SK-N-SH (cell line): Measurements from ENCODE around the gene LENEP. TPM values are rescaled to one million over a fixed set of nuclear protein-coding genes. Genes with fewer than 3 reads are reported as not detected.

Experiments used
- CTCF ChIA-PET: fragments of 300-600, 350-600 bp; formaldehyde crosslinking; extraction: SDS; loops from one replicate; lab custom pipeline; 2021; lab: Yijun Ruan, JAX
- POLR2A ChIA-PET: fragments of 350-600 bp; sonication (Branson Sonifier 250); formaldehyde crosslinking; extraction: SDS; loops from one replicate; lab custom pipeline; 2020; ENCODE audit warnings: antibody characterized with exemption, inconsistent platforms; lab: Yijun Ruan, JAX
- DNase-seq: peaks from one replicate; pipeline ENCODE4 v3.0.0; 2012
- H2AFZ ChIP-seq: fragments of 200-600 bp; sonication (generic); 2 replicates; pipeline ENCODE4 v1.8.1; 2016; ENCODE audit warnings: antibody characterized with exemption, mild to moderate bottlenecking, low read depth
- H3F3A ChIP-seq: fragments of 200-600 bp; sonication (generic); replicated peaks from 2 replicates; pipeline ENCODE3; 2016; ENCODE audit warnings: antibody characterized with exemption, mild to moderate bottlenecking; ENCODE audit not compliant: insufficient read depth
- H3K27ac ChIP-seq, 2 experiments: fragments of 200-500 bp in 1 of 2; fragments of 200-600 bp in 1 of 2; sonication (Bioruptor generic) in 1 of 2; sonication (generic), shearing (Covaris generic) in 1 of 2; 2 replicates each; pipeline versions ENCODE4 v1.5.1 to v1.6.1; 2014 to 2016; ENCODE audit warnings: low read depth in 2 of 2, inconsistent platforms in 1 of 2, low read length in 1 of 2, mild to moderate bottlenecking in 1 of 2, mixed read lengths in 1 of 2
- H3K27me3 ChIP-seq: fragments of 200-600 bp; sonication (generic), shearing (Covaris generic); 2 replicates; pipeline ENCODE4 v1.6.1; 2016; ENCODE audit warnings: mixed run types; ENCODE audit not compliant: insufficient read depth
- H3K36me3 ChIP-seq, 2 experiments: fragments of 200-500 bp in 1 of 2; fragments of 200-600 bp in 1 of 2; sonication (Bioruptor generic) in 1 of 2; sonication (generic) in 1 of 2; replicated peaks in 1 of 2; 2 replicates each; pipeline versions ENCODE3 to v1.5.1; 2014 to 2016; ENCODE audit warnings: low read length in 1 of 2, mild to moderate bottlenecking in 1 of 2; ENCODE audit not compliant: insufficient read depth in 2 of 2, control insufficient read depth in 1 of 2
- H3K4me1 ChIP-seq, 2 experiments: fragments of 200-500 bp in 1 of 2; fragments of 200-600 bp in 1 of 2; sonication (Bioruptor generic) in 1 of 2; sonication (generic), shearing (Covaris generic) in 1 of 2; 2 replicates each; pipeline versions ENCODE4 v1.5.1 to v1.6.1; 2014 to 2016; ENCODE audit warnings: low read depth in 1 of 2, low read length in 1 of 2, mixed run types in 1 of 2; ENCODE audit not compliant: insufficient read depth in 2 of 2, control insufficient read depth in 1 of 2
- H3K4me2 ChIP-seq: fragments of 200-600 bp; sonication (generic), shearing (Covaris generic); 2 replicates; pipeline ENCODE4 v1.6.1; 2017; ENCODE audit warnings: mixed run types
- H3K4me3 ChIP-seq, 2 experiments: fragments of 200-500 bp in 1 of 2; fragments of 200-600 bp in 1 of 2; sonication (Bioruptor generic) in 1 of 2; sonication (generic), shearing (Covaris generic) in 1 of 2; 2 replicates each; pipeline versions ENCODE4 v1.5.1 to v1.8.1; 2014 to 2016; ENCODE audit warnings: low read depth in 2 of 2, inconsistent platforms in 1 of 2, low read length in 1 of 2, mild to moderate bottlenecking in 1 of 2, mixed read lengths in 1 of 2, moderate library complexity in 1 of 2
- H3K79me2 ChIP-seq: fragments of 200-600 bp; sonication (generic); 2 replicates; pipeline ENCODE4 v1.8.1; 2017; ENCODE audit warnings: mild to moderate bottlenecking; ENCODE audit not compliant: insufficient read depth
- H3K9ac ChIP-seq: fragments of 200-600 bp; sonication (generic); 2 replicates; pipeline ENCODE4 v1.6.1; 2017; ENCODE audit warnings: mixed run types
- H3K9me2 ChIP-seq: fragments of 200-600 bp; sonication (generic); 2 replicates; pipeline ENCODE4 v1.6.1; 2017; ENCODE audit warnings: mixed run types
- H3K9me3 ChIP-seq: fragments of 200-600 bp; sonication (generic); 2 replicates; pipeline ENCODE4 v1.6.1; 2017; ENCODE audit warnings: mixed run types, mild to moderate bottlenecking, moderate library complexity
- H4K20me1 ChIP-seq: fragments of 200-600 bp; sonication (generic); 2 replicates; pipeline ENCODE4 v1.6.1; 2017; ENCODE audit warnings: mild to moderate bottlenecking, mixed run types; ENCODE audit not compliant: insufficient read depth
- CHD2 ChIP-seq: fragments of 150-350 bp; IDR thresholded peaks from 2 replicates; pipeline ENCODE4 v1.6.1; 2018; ENCODE audit warnings: low read length; ENCODE audit not compliant: partially characterized antibody
- EZH2phosphoT487 ChIP-seq: fragments of 200-600 bp; sonication (generic); IDR thresholded peaks from 2 replicates; pipeline ENCODE4 v1.6.1; 2017; ENCODE audit warnings: low read depth, mixed run types, mild to moderate bottlenecking, antibody characterized with exemption, moderate library complexity, borderline replicate concordance
- FOXJ3 ChIP-seq: sonication (generic); formaldehyde crosslinking; IDR thresholded peaks from 2 replicates; pipeline ENCODE4 v1.5.1; 2020; ENCODE audit warnings: mild to moderate bottlenecking, missing genetic modification reagents
- FOXM1 ChIP-seq: IDR thresholded peaks from 2 replicates; pipeline ENCODE4 v1.4.0; 2012; ENCODE audit warnings: low read depth, mild to moderate bottlenecking
- GATA2 ChIP-seq: sonication (generic); formaldehyde crosslinking; IDR thresholded peaks from 2 replicates; pipeline ENCODE4 v1.5.0; 2020; ENCODE audit warnings: mild to moderate bottlenecking, missing genetic modification reagents
- NRF1 ChIP-seq: IDR thresholded peaks from 2 replicates; pipeline ENCODE4 v1.6.1; 2012; ENCODE audit warnings: low read depth, mild to moderate bottlenecking, low read length
- RAD21 ChIP-seq: IDR thresholded peaks from 2 replicates; pipeline ENCODE4 v1.6.1; 2012; ENCODE audit warnings: mild to moderate bottlenecking, low read length
- RXRA ChIP-seq: IDR thresholded peaks from 2 replicates; pipeline ENCODE4 v1.4.0; 2012; ENCODE audit warnings: low read depth, mild to moderate bottlenecking, borderline replicate concordance
- SMC3 ChIP-seq: IDR thresholded peaks from 2 replicates; pipeline ENCODE4 v1.6.1; 2012; ENCODE audit warnings: low read depth, low read length, improper control_type of control experiment
- TEAD4 ChIP-seq: IDR thresholded peaks from 2 replicates; pipeline ENCODE4 v1.4.0; 2012; ENCODE audit warnings: mild to moderate bottlenecking, borderline replicate concordance; ENCODE audit not compliant: insufficient read depth
- WGBS: methylation state at CpG from one replicate; pipeline ENCODE4 v1.1.6; 2017; ENCODE audit warnings: low lambda C conversion rate; 5-methylcytosine and 5-hydroxymethylcytosine counted together
- polyA plus RNA-seq, 3 experiments: library from polyadenylated mRNA; depleted of rRNA; stranded (reverse); fragments of >200 nt; gene quantifications; 2 replicates each; pipeline ENCODE4 v1.2.3, GENCODE V29; 2012
- TF ChIP-seq, protein P1 (sequence below): IDR thresholded peaks from 2 replicates; pipeline ENCODE4 v1.4.0; 2012; ENCODE audit warnings: low read depth, borderline replicate concordance

The LENEP gene
- polyA plus RNA-seq, 1 of the 3 experiments (the other 2 are of a cell fraction) = not detected

DNA sequence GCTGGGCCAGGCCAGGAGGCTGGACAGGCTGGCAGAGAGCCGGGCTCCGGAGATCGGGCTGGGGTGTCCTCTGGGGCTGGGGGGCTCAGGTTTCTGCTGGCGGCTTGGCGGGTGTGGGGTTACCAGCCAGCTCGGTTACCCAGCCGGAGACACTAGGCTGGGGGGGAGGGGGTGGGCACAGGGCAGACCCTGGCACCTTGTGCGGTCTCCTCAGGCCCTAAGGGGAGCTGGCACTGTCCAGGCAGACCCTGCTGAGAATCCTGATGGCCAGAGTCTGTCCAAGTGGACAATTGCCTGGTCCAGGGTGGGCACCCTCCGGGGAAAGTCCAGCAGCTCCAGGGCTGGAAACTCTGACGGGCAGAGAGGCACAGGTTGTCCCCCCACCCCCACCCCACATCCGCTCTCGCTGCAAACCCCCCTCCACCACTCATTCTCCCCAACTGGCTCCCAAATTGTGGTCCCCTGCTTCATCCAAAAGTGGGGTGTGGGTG, 15.9 kb downstream of the LENEP start:
- Histone ChIP-seq H3K4me3 (no peak overlapping the region), H3K4me2 (no peak overlapping the region), H3K9ac (no peak overlapping the region), H3F3A (peaks cover 4% of the 10 kb centered on the region), H3K36me3 (peaks cover 0 to 8% of the 10 kb centered on the region in 2 experiments), H3K79me2 (peaks cover 17% of the 10 kb centered on the region), H3K27ac (no peak overlapping the region), H3K9me3 (no peaks in the 10 kb centered on the region), H4K20me1 (peaks cover 3% of the 10 kb centered on the region; the same call in 1 of the 2 replicates), H3K27me3 (no peaks in the 10 kb centered on the region), H2AFZ (no peak overlapping the region), H3K9me2 (no peaks in the 10 kb centered on the region), H3K4me1 (peaks cover 7 to 25% of the 10 kb centered on the region in 2 experiments)
- WGBS = 97% methylated on average over 12 of the region's 12 CpGs
- CTCF ChIA-PET = interaction anchor here (1.1 to 4.4 kb wide), 4 partner anchors 7 to 43 kb away, joined by 4 to 37 read pairs (median 6); no protein-coding TSS in a partner anchor
- no peak for DNase-seq
- TF ChIP-seq EZH2phosphoT487 = no peak
- TF ChIP-seq, protein P1, sequence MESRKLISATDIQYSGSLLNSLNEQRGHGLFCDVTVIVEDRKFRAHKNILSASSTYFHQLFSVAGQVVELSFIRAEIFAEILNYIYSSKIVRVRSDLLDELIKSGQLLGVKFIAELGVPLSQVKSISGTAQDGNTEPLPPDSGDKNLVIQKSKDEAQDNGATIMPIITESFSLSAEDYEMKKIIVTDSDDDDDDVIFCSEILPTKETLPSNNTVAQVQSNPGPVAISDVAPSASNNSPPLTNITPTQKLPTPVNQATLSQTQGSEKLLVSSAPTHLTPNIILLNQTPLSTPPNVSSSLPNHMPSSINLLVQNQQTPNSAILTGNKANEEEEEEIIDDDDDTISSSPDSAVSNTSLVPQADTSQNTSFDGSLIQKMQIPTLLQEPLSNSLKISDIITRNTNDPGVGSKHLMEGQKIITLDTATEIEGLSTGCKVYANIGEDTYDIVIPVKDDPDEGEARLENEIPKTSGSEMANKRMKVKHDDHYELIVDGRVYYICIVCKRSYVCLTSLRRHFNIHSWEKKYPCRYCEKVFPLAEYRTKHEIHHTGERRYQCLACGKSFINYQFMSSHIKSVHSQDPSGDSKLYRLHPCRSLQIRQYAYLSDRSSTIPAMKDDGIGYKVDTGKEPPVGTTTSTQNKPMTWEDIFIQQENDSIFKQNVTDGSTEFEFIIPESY = no peak
- POLR2A ChIA-PET = no interaction called here

DNA sequence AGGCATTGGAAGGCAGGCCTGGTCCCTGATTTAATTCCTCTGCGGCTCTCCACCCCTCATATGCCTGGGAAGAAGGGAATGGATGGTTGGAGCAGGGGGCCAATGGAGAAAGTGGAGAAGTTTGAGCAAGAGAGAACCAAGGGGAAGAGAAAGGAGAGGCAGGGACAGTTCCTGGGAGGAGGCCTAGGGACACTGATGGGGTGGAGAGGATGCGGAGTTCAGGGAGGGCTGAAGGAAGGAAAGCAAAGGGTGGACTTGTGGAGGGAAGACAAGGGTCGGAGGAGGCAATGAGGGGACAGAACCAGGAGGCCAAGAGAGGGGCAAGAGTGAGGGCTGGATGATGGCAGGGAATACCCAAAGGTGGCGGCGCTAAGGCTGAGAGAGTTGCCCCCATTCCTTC, 16.4 kb downstream of the LENEP start:
- no peak for DNase-seq
- ChIA-PET POLR2A (no interaction called here), CTCF (interaction anchor here (1.1 to 4.4 kb wide), 3 partner anchors 7 to 13 kb away, joined by 5 to 37 read pairs (median 8); no protein-coding TSS in a partner anchor)
- H3K4me3 ChIP-seq = no peak overlapping the region
- H2AFZ ChIP-seq = no peak overlapping the region
- no peak overlapping the region for H3K27ac ChIP-seq
- H3K9me3 ChIP-seq = no peaks in the 10 kb centered on the region
- H3K9me2 ChIP-seq = no peaks in the 10 kb centered on the region
- H4K20me1 ChIP-seq = peaks cover 3% of the 10 kb centered on the region; the same call in 1 of the 2 replicates
- peaks cover 12% of the 10 kb centered on the region for H3K79me2 ChIP-seq
- TF ChIP-seq EZH2phosphoT487 = no peak
- no peak overlapping the region for H3K4me2 ChIP-seq
- H3K36me3 ChIP-seq = peaks cover 0 to 12% of the 10 kb centered on the region in 2 experiments
- H3K9ac ChIP-seq = no peak overlapping the region
- no peaks in the 10 kb centered on the region for H3K27me3 ChIP-seq
- peaks cover 3 to 20% of the 10 kb centered on the region in 2 experiments; a peak in 3 of 4 replicates for H3K4me1 ChIP-seq
- 97% methylated on average over 5 of the region's 5 CpGs for whole genome bisulfite sequencing
- H3F3A ChIP-seq = peaks cover 2% of the 10 kb centered on the region

DNA sequence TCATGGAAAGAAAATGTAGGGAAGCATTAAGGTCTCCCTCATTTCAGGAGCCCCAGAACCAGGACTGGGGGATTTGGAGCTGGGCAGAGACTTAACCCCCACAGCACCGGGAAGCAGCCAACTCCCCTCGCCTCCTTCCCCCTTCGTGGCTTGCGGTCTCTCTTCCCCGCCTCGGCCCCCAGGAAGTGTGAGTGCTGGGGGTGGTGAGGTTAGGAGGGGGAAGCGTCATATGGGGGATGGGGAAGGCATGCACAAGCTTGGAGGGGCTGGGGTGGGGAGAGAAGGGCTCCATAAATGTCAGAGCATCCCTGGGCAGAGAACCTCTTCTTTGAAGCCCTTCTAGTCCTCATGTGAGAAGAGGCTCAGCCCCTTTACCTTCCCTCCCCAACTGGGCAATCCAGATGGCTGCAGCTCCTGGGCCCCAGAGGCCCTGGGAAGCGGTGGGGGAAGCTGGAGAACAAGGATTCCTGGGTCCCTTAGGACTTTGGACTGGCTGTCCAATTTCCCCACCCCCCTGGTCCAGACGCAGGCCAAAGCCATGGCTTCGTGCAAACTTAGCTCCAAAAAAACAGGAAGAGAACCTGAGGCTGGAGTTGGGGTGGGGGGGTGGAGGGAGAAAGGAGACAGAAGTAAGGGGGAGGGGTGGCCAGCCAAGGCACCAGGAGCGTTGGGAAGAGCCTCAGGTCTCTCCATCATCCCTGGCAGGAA, 17.0 kb downstream of the LENEP start:
- peaks cover 3% of the 10 kb centered on the region; the same call in 1 of the 2 replicates for H4K20me1 ChIP-seq
- H3K36me3 ChIP-seq = peaks cover 0 to 18% of the 10 kb centered on the region in 2 experiments
- no peak for TF ChIP-seq RAD21
- TF ChIP-seq RXRA = no peak
- TF ChIP-seq, protein P1 = no peak
- no peak for TF ChIP-seq EZH2phosphoT487
- TF ChIP-seq FOXM1 = no peak
- no peak for TF ChIP-seq FOXJ3
- no peak for TF ChIP-seq NRF1
- TF ChIP-seq GATA2 (CRISPR knock-in tag) = no peak
- TF ChIP-seq TEAD4 = no peak
- TF ChIP-seq SMC3 = no peak
- no peak for TF ChIP-seq CHD2
- CTCF ChIA-PET = interaction anchor here (0.8 to 9.3 kb wide), 7 partner anchors 10 to 164 kb away, joined by 3 to 149 read pairs (median 4); partner anchors contain the start of genes ADAM15, PYGO2 and ZBTB7B
- no peak overlapping the region for H3K27ac ChIP-seq
- no peaks in the 10 kb centered on the region for H3F3A ChIP-seq
- WGBS = 85% methylated on average over 11 of the region's 11 CpGs
- POLR2A ChIA-PET = interaction anchor here (1.4 kb wide), 1 partner anchor 12 kb away, joined by 4 read pairs; no protein-coding TSS in a partner anchor
- H2AFZ ChIP-seq = no peak overlapping the region
- H3K9ac ChIP-seq = no peak overlapping the region
- H3K9me2 ChIP-seq = no peaks in the 10 kb centered on the region
- no peaks in the 10 kb centered on the region for H3K27me3 ChIP-seq
- H3K4me1 ChIP-seq = peaks cover 0 to 14% of the 10 kb centered on the region in 2 experiments; a peak in 2 of 4 replicates
- no peak overlapping the region for H3K4me2 ChIP-seq
- no peak overlapping the region for H3K4me3 ChIP-seq
- DNase-seq = no peak
- H3K9me3 ChIP-seq = no peaks in the 10 kb centered on the region
- peaks cover 6% of the 10 kb centered on the region for H3K79me2 ChIP-seq
